HG03558 (cell line): Measurements from ENCODE around the gene NDUFB10.

Source experiments
- ATAC-seq: cut with Tn5 transposase; IDR thresholded peaks from one replicate; pipeline ENCODE4 v1.9.1; 2021; ENCODE audit warnings: moderate number of reproducible peaks; ENCODE audit not compliant: unreplicated experiment; ENCODE audit errors: extremely low read depth

Gene NDUFB10

DNA sequence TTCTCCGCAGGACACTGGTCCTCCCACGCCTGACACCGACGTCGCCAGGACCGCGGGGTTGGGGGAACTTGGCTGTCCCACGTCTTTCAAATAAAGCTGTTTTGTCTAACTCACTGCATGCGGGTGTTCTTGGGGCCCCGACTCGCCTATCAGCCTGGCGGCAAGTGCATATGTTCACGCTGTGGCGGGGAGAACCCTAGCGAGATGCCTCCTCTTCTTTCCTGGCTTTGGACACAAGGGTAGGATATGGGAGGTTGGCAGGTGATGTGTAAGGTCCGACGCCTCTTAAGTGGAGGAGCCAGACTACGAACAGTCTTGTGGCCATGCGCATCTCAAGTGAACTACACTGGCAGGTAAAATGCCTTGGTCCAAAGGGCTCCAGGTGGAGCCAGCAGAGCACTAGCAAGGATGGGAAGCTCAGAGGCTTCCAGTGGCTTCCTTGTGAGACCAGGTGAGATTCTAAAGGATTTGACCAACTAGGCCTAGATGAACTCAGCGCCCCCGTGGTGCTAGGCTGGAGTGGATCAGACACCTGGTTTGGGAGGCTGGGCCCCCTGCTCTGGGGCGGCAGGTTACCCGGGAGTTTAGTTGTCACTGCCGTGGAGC lies 6.2 kb downstream of the NDUFB10 start:
- ATAC-seq, result no peak

DNA sequence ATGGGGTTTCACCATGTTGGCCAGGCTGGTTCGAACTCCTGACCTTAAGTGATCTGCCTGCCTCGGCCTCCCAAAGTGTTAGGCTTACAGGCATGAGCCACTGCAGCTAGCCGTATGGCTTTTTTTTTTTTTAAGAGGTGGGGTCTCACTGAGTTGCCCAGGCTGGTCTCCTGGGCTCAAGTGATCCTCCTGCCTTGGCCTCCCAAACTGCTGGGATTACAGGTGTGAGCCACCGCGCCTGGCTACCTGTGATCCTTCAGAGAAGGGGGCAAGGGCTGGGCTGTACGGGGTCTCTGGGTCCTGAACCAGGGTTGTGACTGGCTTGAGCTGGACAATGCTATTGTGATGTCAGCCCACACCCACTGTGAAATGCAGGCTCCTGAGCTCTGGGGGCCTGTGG lies 7.1 kb downstream of the NDUFB10 start, which contains the start of gene RNF151:
Gene RNF151 (plus strand): TSS at position 397 of the 400 bp plus-strand sequence. CDS start 26 bp downstream, outside the sequence.
- ATAC-seq, result no peak

DNA sequence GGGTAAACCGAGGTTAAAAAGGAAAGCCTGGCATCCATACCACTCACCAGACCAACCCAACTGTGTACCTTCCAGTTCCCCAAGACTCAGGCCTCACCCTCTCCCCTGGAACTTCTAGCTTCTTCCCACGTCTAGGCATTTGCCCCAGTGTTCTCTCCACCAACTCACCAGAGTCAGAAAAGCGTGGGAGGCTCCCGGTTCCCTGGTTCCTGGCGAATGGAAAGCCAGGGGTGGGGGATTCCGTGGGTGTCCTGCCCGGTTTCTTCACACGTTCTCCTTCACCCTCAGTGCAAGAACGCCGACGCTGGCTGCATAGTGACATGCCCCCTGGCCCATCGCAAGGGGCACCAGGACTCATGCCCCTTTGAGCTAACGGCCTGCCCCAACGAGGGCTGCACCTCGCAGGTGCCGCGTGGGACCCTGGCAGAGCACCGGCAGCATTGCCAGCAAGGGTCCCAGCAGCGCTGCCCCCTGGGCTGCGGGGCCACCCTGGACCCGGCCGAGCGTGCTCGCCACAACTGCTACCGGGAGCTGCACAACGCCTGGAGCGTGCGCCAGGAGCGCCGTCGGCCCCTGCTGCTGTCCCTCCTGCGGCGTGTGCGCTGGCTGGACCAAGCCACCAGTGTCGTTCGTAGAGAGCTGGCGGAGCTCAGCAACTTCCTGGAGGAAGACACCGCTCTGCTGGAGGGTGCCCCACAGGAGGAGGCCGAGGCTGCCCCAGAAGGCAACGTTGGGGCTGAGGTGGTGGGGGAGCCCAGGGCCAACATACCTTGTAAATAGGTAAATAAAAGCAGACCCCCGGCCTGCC lies 9.0 kb downstream of the NDUFB10 start:
- ATAC-seq, result no peak

DNA sequence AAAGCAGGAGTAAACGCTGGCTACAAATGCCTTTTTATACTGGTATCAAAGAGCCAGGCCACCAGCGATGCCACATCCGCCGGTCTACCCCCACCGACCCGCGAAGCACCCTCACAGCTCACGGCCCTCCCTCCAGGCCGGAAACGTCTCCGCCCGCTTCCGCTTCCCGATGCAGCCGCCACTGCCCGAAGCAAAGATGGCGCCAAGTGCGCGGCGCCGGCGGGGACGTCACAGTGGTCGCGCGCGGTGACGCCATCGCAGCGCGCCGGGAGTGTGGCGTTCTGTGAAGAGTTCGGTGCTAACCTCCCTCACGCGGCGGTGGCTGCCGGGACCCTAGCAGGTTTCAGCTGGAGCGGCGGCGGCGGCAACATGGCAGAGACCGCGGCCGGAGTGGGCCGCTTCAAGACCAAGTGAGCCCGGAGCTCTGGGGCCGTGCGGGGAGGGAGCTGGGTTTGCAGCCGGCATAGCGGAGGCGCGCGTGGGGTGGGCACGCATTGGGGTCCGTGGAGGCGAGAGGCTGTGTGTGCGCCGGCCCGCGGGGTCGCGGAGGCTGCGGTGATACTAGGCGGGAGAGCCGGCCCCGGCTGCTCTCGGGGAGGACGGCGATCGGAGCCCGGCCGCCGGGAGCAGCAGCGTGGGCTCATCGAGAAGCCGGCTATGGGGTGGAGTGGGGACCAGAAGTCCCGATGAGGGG lies 12.6 kb downstream of the NDUFB10 start, which contains the start of gene TBL3:
Gene TBL3 (plus strand): TSS at position 258 of the 694 bp plus-strand sequence. CDS start 112 bp downstream, at position 370.
- peak; percentile 72 for ATAC-seq

DNA sequence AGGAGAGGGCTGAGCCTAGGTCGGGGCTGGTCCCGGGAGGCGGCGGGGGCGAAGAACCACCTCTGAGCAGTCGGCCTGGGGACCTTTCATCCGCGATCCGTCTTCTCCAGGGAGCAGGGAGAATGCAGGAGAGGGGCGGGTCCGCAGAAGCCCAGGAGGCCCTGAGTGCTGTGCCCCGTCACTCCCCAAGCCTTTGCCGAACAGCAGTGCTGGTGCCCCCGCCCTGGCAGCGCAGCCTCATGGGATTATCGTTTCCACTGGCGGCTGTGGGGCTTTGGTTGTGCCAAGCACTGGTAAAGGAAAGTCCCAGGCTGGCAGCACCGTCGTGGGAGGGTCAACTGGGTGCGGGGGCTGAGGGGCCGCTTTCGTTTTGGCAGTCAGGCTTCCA lies 13.1 kb downstream of the NDUFB10 start:
- no peak for ATAC-seq

DNA sequence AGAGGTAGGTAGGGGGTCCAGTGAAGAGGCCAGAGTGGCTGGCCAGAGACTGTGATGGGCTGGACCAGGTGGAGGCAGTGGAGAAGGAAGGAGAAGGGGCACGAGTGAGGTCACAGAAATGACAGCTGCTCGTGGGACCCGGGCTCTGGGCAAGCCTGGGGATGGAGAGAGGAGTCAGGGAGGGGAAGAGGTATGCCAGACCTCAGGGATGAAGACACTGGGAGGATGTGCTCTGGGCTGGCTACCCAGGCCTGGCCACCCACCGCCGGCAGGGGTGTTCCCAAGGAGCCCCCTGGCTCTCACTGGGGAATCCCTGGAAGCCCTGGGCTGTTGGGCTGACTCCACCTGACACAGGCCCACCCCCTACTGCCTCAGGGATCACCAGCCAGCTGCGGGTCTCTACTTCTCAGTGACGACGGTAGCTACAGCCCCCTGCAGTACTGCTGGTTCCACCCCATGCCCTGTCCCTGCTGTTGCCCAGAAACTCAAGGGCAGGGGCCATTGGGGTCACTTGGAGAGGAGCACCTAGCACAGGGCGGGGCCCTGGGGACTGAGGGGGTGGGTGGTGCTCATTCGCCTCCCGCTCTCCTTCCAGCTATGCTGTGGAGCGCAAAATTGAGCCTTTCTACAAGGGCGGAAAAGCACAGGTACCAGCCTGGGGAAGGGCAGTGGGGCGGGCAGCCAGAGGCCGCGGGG lies 14.3 kb downstream of the NDUFB10 start:
- no peak for ATAC-seq

DNA sequence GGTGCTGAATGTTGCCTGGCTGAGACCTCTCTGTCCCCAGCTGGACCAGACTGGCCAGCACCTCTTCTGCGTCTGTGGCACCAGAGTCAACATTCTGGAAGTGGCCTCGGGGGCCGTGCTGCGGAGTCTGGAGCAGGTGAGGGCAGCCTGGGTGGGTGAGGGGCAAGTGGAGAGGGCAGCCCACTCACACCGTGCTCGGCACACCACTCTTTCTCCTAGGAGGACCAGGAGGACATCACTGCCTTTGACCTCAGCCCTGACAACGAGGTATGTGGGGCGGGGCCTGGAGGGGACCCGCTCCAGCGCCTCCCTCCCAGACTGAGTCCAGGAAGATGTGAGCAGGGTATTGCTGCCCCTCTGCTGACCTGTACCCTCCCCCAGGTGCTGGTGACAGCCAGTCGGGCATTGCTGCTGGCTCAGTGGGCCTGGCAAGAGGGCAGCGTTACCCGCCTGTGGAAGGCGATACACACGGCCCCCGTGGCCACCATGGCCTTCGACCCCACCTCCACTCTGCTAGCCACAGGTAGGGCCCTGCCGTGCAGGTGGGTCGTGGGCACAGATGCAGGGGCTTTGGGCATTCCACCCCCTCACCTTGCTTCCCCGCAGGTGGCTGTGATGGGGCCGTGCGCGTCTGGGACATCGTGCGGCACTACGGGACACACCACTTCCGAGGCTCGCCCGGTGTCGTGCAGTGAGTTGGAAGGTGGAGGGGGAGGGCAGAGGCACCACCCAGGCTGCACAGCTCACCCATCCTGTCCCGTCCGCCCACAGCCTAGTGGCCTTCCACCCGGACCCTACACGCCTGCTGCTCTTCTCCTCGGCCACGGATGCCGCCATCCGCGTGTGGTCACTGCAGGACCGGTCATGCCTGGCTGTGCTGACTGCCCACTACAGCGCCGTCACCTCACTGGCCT lies 15.1 kb downstream of the NDUFB10 start:
- no peak for ATAC-seq

DNA sequence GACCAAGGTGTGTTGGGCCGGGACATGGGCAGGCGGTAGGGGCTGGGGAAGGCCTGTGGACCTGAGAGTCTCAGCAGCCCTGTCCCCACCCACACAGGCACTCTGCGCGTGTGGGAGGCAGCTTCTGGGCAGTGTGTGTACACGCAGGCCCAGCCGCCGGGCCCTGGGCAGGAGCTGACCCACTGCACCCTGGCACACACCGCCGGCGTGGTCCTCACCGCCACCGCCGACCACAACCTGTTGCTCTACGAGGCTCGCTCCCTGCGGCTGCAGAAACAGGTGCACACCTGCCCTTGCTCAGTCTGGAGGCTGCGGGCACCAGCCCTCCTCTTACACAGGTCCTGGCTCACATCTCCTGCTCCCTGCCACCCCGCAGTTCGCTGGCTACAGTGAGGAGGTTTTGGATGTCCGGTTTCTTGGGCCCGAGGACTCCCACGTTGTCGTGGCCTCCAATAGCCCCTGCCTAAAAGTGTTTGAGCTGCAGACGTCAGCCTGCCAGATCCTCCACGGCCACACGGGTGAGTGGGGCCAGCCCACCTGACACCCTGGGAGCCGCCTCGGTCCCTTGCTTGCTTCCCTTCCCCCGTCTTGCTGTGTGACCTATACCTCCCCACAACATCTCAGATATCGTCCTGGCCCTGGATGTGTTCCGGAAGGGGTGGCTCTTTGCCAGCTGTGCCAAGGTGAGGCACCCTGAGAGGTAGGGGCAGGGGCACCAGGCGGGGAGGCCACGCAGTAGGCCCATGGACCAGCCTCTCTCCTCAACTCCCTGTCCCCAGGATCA lies 16.3 kb downstream of the NDUFB10 start:
- ATAC-seq, result no peak

DNA sequence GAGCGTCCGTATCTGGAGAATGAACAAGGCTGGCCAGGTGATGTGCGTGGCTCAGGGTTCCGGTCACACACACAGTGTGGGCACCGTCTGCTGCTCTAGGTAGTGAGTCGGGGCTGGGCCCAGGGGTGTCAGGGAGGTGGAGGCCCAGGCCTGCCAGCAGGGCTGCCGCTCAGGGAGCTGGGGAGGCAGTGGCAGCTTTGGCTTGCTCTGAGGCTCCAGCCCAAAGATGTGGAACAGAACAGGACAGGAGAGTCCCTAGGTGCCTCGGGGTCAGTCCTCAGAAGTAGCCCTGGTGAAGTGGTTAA lies 16.8 kb downstream of the NDUFB10 start:
- no peak for ATAC-seq

DNA sequence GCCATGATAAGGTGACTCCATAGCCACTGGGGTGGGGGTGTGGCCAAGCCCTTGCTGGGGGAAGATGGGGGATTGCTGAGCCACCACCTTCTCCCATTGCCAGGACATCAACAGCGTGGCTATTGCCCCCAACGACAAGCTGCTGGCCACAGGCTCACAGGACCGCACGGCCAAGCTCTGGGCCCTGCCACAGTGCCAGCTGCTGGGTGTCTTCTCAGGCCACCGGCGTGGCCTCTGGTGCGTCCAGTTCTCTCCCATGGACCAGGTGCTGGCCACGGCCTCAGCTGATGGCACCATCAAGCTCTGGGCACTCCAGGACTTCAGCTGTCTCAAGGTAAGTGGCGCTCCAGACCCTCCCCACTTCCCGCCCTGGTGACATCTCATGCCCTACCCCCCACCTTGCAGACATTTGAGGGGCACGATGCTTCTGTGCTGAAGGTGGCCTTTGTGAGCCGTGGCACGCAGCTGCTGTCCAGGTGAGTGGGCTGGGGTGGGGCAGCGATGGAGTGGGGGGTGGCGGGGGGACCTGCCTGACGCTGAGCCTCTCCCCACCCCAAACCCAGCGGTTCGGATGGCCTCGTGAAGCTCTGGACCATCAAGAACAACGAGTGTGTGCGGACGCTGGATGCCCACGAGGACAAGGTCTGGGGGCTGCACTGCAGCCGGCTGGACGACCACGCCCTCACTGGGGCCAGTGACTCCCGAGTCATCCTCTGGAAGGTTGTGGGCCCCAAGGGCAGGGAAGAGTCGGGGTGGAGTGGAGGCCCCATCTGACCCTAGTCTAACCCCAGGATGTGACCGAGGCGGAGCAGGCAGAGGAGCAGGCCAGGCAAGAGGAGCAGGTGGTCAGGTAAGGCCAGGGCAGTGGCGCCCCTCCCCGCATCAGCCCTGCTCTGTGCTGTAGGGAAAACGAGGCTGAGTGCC lies 17.9 kb downstream of the NDUFB10 start:
- ATAC-seq, result no peak

DNA sequence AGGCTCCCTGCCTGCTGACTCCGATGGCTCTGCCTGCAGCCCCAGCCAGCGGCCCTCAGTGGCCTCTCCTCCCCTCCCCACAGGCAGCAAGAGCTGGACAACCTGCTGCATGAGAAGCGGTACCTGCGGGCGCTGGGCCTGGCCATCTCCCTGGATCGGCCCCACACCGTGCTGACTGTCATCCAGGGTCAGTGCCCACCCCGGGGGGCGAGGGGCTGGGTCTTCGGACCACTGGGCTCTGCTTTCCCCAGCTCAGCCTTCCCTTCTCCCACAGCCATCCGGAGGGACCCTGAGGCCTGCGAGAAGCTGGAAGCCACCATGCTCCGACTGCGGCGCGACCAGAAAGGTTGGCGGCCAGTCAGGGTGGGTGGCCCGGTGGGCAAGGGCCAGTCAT lies 18.5 kb downstream of the NDUFB10 start:
- no peak for ATAC-seq

DNA sequence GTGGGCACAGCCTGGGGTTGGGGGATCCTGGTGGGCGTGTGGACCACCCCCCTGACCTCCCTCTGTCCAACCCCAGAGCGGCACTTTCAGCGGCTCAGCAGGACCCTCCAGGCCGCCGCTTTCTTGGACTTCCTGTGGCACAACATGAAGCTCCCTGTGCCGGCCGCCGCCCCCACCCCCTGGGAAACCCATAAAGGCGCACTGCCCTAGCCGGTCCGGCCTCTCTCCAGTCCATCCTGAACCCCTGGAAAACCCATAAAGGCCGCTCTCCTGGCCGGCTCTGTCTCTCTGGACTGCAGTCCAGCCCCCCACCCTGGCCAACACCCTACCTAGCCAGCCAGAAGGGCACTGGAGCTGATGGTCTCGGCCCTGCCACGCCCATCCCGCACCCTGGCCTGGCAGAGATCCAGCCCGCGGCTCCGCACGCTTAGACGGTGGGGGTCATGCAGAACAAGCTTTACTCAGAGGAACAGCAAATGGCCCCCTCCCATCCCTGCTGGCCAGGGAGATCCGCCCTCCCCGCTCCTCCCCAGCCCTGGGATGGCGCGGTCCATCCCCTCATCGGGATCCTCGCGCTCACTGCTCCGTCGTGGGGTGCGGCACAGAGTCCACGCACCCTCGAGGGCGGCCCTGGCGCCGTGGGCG lies 19.3 kb downstream of the NDUFB10 start:
- ATAC-seq, result no peak

DNA sequence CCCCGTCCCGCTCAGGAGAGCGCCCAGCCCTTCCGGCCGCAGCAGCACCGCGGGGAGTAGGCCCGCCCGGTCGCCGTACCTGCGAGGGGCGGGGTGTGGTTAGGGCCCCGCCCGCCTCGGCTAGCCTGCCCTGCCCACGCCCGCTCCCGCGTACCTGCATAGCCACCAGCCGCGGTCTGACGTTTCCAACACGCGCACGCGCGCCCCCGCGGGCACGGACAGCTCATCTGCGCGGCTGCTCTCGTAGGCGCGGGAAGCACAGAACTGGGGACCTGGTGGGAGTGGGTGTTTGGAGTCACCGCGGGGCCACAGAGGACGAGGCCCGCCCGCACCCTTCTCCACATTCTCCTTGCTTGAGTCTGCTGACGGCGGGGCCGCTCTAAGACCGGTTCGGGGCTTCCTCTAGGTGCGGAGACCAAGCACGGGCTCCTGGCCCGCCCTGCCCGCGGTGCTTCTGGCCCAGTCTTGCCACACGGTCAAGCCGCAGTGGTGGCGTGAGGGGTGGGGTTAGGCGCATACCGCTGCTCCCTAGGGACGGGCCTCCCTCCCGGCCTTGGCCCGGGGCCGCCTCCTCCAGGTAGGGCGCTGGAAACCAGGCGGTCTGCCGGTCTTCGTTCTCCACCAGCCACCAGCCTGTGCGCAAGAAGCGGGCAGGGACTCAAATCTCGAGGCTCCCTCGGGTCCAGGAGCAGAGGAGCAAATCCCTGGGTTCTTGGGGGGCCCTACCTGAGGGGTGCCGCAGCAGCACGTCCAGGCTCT lies 20.1 kb downstream of the NDUFB10 start:
- ATAC-seq, result no peak

DNA sequence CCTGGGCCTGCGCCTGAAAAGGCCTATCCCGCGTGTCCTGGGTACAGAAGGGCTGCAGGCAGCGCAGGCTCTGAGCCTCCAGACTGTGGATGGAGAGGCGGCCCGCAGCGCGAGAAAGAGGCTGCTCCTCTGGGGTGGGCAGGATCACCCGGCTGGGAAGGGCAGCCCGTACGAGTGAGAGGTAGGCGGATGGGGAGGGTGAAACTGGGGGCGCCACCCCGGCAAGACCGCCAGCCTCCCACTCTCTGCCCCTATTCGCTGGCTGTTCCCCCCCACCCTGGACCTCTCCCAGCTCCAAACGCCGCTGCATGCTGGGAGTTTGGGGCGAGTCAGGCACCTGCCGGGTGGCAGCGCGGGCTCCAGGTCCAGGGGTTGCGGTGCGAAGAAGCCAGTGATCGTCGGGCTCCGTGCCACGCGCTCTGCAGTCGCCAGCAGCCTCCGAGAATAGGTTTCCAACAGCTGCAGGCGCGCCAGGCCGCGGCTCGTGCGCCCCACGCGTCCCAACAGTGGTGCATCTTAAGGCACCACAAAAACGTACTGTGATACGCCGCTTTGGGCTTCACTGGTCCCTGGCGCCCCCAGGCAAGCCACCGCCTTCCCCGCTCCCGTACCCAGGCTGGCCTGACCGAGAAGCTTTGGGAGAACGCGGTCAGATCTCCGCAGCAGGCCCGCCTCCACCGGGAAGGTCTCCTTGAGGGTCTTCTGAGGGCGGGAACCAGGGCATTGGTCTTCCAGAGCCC lies 20.9 kb downstream of the NDUFB10 start:
- no peak for ATAC-seq

DNA sequence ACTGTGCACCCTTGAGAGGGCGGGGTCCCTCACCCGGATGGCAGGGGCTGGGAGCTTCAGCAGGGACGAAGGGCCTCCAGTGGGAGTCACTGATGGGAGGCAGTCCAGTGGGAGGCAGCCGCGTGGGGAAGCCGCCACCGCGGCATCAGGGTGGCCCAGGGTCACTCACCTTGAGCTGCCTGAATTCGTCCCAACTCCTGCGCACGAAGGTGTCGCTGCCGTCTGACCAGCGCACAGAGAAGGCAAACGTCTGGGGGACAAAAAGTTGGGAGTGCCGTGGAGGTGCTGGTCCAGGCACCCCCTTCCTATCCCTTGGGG lies 21.4 kb downstream of the NDUFB10 start:
- ATAC-seq, result no peak

DNA sequence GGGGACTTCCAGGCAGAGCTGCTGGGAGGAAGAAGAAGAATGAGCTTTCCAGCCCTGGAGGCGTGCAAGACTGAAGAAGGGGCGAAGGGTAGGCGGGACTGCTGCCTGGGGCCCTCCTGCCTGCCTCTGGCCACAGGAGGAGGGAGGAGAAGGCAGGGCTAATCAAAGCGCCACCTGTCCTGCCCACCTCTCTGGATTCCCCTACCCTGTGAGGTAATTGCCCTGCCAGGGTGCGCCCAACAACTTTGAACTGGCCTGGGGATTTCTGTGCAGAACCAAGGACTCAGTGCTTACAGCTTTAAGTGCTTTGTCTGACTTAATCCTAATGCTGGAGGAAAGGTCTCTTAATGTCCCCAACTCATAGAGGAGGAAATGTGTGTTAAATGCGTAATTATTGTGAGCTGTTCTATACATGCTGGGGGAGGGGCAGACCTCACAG lies 22.1 kb downstream of the NDUFB10 start, which contains the start of gene NOXO1:
Gene NOXO1 (minus strand): TSS at position 72 of the 439 bp plus-strand sequence. CDS start 290 bp downstream, outside the sequence.
- no peak for ATAC-seq
